Large intestine (tissue), 3 donors: Measurements from ENCODE around the gene AGBL4. TPM values are rescaled to one million over a fixed set of nuclear protein-coding genes. Genes with fewer than 3 reads are reported as not detected.

Experiments
- DNase-seq, 2 donors: peaks; one replicate each; pipeline versions ENCODE4 v3.0.0 to v3.0.0-alpha.2; 2013
- H3K27ac ChIP-seq: one replicate; pipeline ENCODE4 v1.5.1; 2013; ENCODE audit warnings: low read length
- H3K27me3 ChIP-seq: 2 replicates; pipeline ENCODE4 v1.6.1; 2013; ENCODE audit warnings: low read length; ENCODE audit not compliant: control insufficient read depth, insufficient read depth
- H3K36me3 ChIP-seq: 2 replicates; pipeline ENCODE4 v1.6.1; 2013; ENCODE audit warnings: low read length; ENCODE audit not compliant: control insufficient read depth, insufficient read depth
- H3K4me1 ChIP-seq: one replicate; pipeline ENCODE4 v1.6.1; 2013; ENCODE audit warnings: low read length; ENCODE audit not compliant: control insufficient read depth, insufficient read depth
- H3K4me3 ChIP-seq: one replicate; pipeline ENCODE4 v1.5.1; 2013; ENCODE audit warnings: low read length
- H3K9me3 ChIP-seq: one replicate; pipeline ENCODE4 v1.6.1; 2013; ENCODE audit warnings: mild to moderate bottlenecking, low read depth, low read length, moderate library complexity; ENCODE audit not compliant: control insufficient read depth
- WGBS: methylation state at CpG from one replicate; pipeline ENCODE4 v1.1.5; 2013; ENCODE audit warnings: low lambda C conversion rate; ENCODE audit not compliant: insufficient coverage; 5-methylcytosine and 5-hydroxymethylcytosine counted together
- polyA plus RNA-seq: library from polyadenylated mRNA; unstranded; fragments of 120-200 nt; gene quantifications from one replicate; pipeline ENCODE4 v1.2.1, GENCODE V29; 2013

Gene AGBL4
- polyA plus RNA-seq, 1 donor = 0.28 TPM

DNA sequence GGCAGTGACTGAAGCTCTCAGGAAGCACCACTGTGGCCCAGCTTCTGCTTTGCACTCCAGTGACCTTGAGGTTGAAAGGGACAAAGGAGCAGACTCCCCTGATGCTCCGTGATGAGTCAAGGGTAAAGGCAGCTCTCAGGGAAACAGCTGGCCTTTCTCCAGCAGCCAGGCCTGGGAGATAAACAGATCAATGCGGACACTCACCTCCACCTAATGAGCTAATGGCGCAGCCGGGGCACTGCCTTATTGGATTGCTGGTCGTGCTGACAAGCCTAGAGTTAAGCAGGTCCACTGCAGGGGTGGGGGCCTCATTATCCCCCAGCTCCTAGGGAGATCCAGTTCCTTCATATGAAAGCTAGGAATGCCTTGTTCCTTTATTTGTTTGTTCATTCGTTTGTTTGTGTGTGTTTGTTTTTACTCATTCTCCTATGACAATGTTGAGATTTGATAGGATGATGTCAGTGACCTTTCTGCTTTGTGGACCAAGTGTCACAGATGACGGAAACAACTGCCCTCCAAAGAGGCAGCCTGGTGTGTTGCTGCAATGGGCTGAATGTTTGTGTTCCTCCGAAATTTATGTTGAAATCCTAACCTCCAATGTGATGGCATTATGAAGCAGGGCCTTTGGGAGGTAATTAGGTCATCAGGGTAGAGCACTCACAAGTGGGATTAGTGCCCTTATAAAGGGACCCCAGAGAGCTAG is 1105.7 kb downstream of the AGBL4 start:
- Histone ChIP-seq H3K9me3 (no peaks in the 10 kb centered on the region), H3K36me3 (no peaks in the 10 kb centered on the region), H3K27ac (no peak overlapping the region), H3K27me3 (peaks cover 4% of the 10 kb centered on the region), H3K4me3 (no peak overlapping the region), H3K4me1 (no peaks in the 10 kb centered on the region)
- WGBS = no CpG with 5 or more reads among the region's 8 CpGs
- no peak for DNase-seq

DNA sequence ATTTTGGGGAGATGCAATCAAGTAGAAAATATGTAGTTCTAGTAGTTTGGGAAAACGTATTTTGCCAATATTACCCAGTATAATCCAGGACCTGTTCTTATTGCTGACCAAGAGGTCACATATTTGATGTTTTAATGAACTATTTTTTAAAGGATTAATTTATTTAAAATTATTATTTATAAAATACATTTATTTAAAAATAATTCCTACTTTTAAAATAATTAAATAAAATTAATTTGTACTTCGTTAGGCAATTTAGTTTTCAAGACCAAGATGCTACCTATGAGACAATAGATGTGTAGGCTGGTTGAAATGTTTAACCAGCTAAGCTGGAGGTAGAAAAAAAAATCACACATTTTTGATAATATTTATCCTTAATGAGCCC is 1106.7 kb downstream of the AGBL4 start:
- H3K9me3 ChIP-seq = no peaks in the 10 kb centered on the region
- no peak overlapping the region for H3K27ac ChIP-seq
- peaks cover 4% of the 10 kb centered on the region for H3K27me3 ChIP-seq
- H3K36me3 ChIP-seq = no peaks in the 10 kb centered on the region
- H3K4me1 ChIP-seq = no peaks in the 10 kb centered on the region
- H3K4me3 ChIP-seq = no peak overlapping the region
- no peak for DNase-seq
- 100% methylated on average over 2 of the region's 2 CpGs for WGBS

DNA sequence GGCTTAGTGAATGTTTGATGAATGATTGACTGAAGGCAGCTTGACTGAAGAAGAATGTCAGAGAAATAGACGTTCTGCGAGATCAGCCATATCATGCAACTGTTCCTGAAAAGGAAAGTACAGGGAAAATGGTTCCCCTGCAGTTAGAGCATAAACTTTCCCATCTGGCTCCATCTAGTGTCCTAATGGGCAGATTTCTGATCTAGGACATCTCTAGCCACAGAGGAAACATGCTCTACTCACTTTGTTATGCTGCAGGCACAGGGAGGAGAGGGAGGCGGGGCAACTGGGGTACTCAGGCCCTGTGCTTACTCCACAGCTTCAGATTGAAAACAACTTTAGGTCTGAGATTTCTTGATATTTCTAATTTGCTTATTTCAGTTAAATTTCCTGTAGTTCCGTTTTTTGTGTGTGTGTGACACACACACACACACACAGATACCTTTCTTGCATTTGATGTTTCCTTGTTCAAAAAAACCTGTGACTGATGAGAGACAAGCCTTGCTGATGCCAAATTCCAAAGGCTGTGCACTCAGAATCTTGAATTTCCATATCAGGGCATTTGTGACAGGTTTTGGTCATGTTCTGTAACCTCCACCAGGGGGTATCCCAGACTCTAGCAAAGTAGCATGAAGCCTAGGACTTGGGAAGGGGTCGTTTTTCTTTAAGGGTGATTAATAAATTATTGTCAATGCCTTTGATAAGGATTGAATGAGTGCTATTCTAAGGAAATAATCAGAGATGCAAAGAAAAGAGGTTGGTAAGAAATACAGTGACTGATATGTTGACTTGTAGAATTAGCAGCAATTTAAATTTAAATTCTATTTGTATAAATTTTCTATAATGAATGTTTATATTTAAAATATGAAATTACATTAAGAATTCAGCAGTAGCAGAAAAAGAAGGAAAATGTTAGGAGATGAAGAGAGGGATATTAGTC is 1107.4 kb downstream of the AGBL4 start:
- Histone ChIP-seq H3K27ac (no peak overlapping the region), H3K9me3 (no peaks in the 10 kb centered on the region), H3K4me1 (no peaks in the 10 kb centered on the region), H3K27me3 (peaks cover 4% of the 10 kb centered on the region), H3K4me3 (no peak overlapping the region), H3K36me3 (no peaks in the 10 kb centered on the region)
- WGBS = 7% methylated on average over 3 of the region's 5 CpGs
- DNase-seq = peak; percentile 5 to 46

DNA sequence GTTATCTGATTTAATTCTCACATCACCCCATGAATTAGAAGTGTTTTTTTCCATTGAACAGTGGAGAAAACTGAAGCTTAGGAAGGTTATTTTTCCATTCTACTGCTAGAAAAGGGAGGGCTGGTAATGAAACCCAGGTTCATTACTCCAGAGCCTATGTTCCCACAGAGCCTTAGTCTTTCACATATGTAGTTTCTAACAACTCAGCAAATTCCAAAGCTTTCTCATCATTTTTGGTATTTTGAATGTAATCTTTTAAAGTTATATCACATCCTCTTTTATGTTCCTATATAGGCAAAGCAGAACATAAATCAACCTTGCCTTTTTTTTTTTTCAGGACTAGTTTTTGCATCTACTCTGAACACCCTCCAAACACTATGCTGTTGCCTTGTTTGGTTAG is 1115.1 kb downstream of the AGBL4 start:
- no peaks in the 10 kb centered on the region for H3K27me3 ChIP-seq
- no peak overlapping the region for H3K4me3 ChIP-seq
- no peaks in the 10 kb centered on the region for H3K9me3 ChIP-seq
- DNase-seq = no peak
- no peaks in the 10 kb centered on the region for H3K4me1 ChIP-seq
- no peaks in the 10 kb centered on the region for H3K36me3 ChIP-seq
- H3K27ac ChIP-seq = no peak overlapping the region

DNA sequence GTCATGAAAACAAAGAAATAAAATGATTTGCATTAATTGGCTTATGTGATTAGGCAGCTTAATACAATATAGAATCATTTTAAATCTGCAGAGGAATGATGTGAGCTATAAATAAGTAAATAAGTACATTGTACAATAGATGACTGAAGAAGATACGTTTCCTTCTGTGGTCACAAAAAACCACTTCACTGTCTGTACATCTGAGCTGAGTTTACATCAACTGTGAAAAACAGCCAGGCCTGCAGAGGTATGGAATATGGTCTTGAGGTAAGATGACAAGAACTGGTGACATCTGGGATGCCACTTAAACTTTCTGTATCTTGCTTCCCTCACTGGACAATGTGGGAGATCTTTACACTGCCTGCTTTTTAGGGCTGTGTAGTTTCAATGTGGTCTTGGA is 1117.0 kb downstream of the AGBL4 start:
- H3K27me3 ChIP-seq = no peaks in the 10 kb centered on the region
- no peaks in the 10 kb centered on the region for H3K36me3 ChIP-seq
- H3K9me3 ChIP-seq = no peaks in the 10 kb centered on the region
- no peak overlapping the region for H3K4me3 ChIP-seq
- WGBS = no CpG with 5 or more reads among the region's 1 CpG
- no peaks in the 10 kb centered on the region for H3K4me1 ChIP-seq
- DNase-seq = no peak
- no peak overlapping the region for H3K27ac ChIP-seq

DNA sequence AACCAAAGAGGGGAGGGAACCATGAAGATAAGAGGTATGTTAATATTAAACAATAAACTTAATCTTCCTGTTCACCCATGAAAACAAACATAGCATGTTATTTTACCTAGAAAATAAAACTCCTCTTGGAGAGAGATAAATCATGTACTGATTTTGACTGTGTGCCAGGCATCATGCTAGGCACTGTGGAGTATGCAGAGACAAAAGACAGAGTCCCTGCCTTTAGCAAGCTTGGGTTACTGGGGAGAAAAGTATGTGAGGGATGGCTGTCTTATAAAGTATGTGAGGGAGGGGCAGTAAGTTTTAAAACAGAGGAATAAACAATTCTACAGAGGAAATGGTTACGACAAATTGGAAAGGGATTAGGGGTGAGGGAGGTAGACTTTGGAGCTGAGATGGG is 1117.6 kb downstream of the AGBL4 start:
- no peaks in the 10 kb centered on the region for H3K27me3 ChIP-seq
- H3K36me3 ChIP-seq = no peaks in the 10 kb centered on the region
- 71% methylated on average over 1 of the region's 1 CpG for WGBS

DNA sequence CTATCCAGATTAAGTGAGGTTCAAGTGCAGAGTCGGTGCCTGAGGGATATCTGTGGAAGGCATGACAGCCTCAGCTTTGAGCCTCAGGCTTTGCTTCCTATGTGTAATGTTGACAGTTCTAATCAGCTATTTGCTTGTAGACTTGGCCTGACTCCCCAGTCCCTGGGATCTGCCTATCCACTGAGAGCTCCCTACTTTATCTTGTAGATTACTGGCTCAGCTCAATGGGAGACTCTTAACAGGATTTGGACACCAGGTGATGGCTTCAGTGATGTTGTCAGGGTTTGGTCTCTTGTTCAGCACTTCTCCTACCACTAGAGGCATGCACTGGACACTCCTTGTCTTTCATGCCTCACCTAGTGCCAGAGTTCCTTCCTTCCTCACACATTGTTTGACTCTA is 1120.5 kb downstream of the AGBL4 start:
- H3K27me3 ChIP-seq = no peaks in the 10 kb centered on the region
- H3K4me3 ChIP-seq = no peak overlapping the region
- no peak overlapping the region for H3K27ac ChIP-seq
- H3K4me1 ChIP-seq = no peaks in the 10 kb centered on the region
- no peaks in the 10 kb centered on the region for H3K36me3 ChIP-seq
- WGBS = no CpG with 5 or more reads among the region's 1 CpG
- DNase-seq = no peak
- peaks cover 3% of the 10 kb centered on the region for H3K9me3 ChIP-seq

More for the DNA sequence above, 1117.6 kb downstream of the AGBL4 start:
- Histone ChIP-seq H3K27ac (no peak overlapping the region), H3K4me1 (no peaks in the 10 kb centered on the region), H3K4me3 (no peak overlapping the region), H3K9me3 (no peaks in the 10 kb centered on the region)
- DNase-seq = no peak

DNA sequence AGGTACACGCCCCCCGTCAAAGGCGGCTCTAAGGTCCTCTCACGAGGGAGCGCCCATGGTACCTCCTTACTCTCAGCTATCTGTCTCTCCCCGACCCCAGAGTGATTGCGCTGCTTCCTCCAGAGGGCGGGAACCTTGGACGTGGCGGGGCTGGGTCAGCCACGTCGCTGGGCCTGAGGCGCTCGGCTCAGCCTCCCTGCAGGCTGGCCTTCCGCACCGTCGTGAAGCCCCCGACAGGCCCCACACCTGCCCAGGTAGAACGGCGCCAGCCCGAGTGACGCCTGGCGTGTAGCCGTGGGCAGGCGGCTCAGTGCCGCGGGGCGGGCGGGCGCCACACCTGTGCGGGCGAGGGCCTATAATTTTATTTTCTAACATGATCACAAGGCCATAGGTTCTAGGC is 1124.9 kb downstream of the AGBL4 start:
- H3K9me3 ChIP-seq = peaks cover 3% of the 10 kb centered on the region
- no peaks in the 10 kb centered on the region for H3K36me3 ChIP-seq
- no peak for DNase-seq
- H3K4me1 ChIP-seq = no peaks in the 10 kb centered on the region
- H3K4me3 ChIP-seq = no peak overlapping the region
- no peak overlapping the region for H3K27ac ChIP-seq
- WGBS = no CpG with 5 or more reads among the region's 32 CpGs
- H3K27me3 ChIP-seq = no peaks in the 10 kb centered on the region

DNA sequence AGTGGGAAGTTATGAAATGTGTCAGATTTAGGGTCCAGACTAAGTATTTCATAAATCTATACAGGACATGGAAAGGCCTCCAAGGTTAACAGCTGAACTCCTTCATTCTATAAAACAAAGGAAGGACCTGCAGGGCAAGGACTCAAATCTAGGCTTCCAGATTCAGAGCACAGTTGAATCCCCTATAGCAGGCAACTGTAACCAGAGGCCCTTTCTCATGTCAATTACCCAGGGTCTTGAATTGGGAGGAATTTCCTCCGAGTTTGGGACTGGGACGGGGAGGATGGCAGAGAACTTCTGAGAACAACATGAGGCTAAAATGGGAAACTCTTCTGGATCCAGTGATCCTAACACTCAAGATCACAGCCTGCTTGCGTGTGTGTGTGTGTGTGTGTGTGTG is 1134.1 kb downstream of the AGBL4 start:
- Histone ChIP-seq H3K27me3 (no peaks in the 10 kb centered on the region), H3K36me3 (no peaks in the 10 kb centered on the region), H3K4me1 (no peaks in the 10 kb centered on the region), H3K27ac (no peak overlapping the region), H3K9me3 (no peaks in the 10 kb centered on the region), H3K4me3 (no peak overlapping the region)
- no peak for DNase-seq
- WGBS = no CpG with 5 or more reads among the region's 3 CpGs

DNA sequence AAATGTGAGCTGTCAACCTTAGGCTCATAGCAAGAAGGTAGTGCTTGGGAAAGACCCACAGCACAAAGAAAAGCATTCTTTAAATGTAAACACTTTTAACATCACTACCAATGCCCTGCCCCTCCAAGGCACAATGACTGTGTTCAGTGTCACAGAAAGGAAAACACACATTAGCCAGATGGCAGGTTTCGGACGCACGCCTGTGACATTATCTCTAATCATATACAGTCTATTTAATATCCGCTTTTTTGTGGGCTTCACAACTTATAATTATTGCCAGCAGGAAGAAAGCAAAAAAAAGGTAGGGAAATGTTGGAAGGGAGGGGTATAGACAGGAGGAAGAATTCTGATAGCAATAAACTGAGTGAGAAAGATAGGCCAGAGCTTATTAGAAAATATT is 1134.7 kb downstream of the AGBL4 start:
- H3K36me3 ChIP-seq = no peaks in the 10 kb centered on the region
- WGBS = 71% methylated on average over 1 of the region's 4 CpGs
- peak in 1 of 2 donors; percentile 36 for DNase-seq

More for the DNA sequence above, 1134.7 kb downstream of the AGBL4 start:
- no peak overlapping the region for H3K27ac ChIP-seq
- H3K4me3 ChIP-seq = no peak overlapping the region
- no peaks in the 10 kb centered on the region for H3K4me1 ChIP-seq
- H3K27me3 ChIP-seq = no peaks in the 10 kb centered on the region
- H3K9me3 ChIP-seq = no peaks in the 10 kb centered on the region
